Suppressor macrophage (primary cell): ENCODE data around the gene CTAGE8.
"Not testable (repeated sequence)": the region's sequence is repeated elsewhere in the genome, so short reads cannot be mapped to it uniquely, and the experiment has no call there.

Source experiments
- DNase-seq, 4 experiments: peaks; one replicate each; pipeline ENCODE4 v3.0.0-alpha.2; 2020 to 2022

CTAGE8 gene

DNA sequence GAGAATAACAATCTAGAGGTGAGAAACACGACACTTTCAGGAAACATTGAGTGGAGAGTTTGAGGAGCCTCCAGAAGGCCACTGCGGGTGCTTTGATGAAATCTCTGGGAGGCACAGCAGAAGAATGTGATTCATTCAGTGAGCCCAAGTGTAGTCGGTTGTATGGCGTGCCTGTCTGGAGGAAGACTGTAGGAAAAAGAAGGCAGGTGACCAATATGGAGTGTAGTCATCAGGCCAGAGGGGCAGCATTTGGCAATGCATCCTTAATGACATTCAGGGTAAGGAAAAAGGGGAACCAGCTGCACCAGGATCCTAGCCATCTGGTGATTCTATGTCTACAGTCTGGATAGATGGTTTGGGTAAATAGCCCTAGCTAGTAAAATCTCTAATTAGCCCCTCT lies 16.8 kb downstream of the CTAGE8 start:
- not testable (repeated sequence) for DNase-seq

DNA sequence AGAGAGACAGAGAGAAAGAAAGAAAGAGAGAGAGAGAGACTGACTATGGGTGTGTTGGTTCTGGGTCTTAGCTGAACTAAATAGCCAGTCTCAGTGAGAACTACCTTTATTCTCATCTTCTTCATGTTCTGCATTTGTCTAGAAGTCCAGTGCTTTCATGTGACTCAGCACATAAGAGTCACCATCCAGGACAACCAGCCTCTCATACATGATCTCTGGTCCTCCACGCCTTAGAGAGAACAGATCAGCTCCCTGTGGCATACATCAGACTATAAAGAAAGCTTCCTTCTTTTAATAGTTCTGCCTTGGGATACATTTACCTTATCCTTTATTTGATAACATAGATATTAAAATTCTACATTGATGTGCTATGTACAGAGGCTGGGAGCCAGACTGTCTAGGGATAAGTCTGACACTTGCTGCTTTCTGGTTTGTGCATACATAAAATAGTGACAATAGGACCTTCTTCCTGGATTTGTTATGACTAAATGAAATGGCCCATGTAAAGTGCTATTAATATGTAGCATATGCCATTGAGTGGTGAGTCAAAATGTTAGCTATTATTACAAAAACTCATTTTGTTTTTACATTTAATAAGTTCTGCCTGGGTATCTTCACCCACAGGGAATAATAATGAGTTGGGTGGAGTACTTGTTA lies 21.3 kb downstream of the CTAGE8 start:
- DNase-seq: not testable (repeated sequence)

DNA sequence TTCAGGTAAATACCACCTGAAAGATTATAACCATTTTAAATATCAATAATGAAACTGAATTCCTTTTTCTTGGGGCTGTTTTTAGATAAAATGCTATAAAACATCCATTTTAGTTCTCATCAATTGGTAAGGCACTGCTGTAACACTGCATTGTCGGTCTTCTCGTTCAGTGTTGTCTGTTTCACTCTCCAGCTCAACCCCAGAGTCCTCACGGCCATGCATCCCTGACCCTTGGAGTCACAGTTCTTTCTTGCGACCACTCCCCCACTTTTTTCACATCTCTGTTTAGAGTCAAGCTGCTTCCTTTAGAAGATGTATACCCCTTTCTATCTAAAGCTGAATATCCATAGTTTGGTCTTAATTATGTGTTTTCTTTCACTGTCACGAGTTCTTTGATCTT lies 22.1 kb downstream of the CTAGE8 start:
- not testable (repeated sequence) for DNase-seq

DNA sequence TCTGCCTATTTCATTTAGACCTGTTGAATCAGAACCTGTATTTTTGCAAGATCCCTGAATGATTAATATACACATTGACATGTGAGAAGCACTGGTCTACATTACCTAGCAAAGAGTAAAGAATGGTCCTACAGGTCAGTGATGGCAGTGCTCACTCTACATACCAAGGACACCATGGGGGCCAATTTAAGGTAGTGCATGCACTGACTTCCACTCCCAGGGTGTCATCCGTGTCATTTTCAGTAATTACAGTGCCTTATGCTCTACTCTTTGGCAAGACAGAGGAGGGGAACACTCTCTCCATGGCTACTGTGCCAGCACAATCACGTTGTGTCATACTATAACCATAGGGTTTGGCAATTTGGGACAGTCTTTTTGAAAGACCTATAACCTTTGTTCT lies 23.7 kb downstream of the CTAGE8 start:
- not testable (repeated sequence) for DNase-seq

DNA sequence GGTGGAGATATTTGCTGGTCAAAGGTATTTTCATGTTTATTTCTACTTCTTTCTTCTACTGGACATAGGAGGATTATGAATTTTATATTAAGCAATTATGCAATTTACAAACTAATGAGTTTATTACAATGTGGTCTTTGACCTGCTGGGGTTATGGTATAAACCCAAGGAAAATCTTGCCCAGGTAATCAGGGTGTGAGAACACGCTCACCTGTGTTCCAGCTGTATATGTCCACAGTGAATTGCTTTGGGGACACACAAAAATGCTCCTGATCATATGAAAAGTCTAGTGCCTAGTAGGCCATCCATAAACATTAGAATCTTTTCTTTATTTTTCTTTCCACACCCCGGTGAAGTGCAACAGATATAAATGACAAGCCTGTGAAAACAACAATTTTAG lies 29.7 kb downstream of the CTAGE8 start, which contains the start of gene OR2A42:
Gene OR2A42, minus strand, starts transcription at position 241 of the 400 bp plus-strand sequence. CDS start 6,762 bp downstream, outside the sequence.
- DNase-seq: not testable (repeated sequence)

DNA sequence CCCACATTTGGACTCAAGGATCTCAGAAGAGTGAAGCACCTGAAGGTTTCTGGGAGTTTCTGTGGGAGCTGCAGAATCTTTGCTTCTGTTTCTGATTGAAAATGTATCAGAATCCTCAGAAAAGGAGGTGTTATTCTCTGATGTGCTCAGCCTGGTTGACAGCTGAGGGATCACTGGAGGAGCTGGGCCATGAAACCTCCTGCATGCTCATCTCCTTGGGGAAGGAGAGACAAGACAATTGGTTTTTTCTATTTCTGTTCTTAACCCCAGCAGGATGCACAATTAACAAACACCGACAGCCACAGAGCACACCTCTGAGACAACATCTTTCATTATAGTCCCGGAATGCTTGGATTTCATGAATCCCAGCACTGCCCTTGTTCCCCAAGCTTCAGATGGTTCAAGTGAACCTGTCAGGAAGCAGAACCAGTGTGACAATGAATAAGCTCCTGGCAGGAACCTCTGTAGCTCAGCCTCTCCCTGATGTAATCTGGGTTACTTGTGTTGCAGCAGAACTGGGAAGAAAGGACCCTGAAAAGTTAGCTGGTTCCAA lies 30.5 kb downstream of the CTAGE8 start:
- DNase-seq: not testable (repeated sequence)

DNA sequence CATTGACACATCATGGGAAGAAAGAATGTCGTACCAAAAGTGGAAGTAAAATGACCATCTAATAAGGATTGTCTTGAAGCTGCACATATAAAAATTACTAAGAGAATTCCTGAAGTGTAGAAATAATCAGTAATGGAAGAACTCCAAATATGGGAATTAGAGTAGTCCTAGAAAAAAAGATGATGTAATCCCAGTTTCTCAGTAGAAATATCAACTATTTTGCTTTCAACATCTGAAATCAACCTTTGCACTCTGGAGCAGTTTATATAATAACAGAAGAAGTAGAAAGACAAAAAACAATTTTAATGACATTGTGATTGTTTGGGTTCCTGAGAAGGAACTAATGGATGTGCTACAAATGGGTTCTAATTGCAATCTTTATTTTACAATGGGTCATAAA lies 36.0 kb downstream of the CTAGE8 start:
- DNase-seq: not testable (repeated sequence)

DNA sequence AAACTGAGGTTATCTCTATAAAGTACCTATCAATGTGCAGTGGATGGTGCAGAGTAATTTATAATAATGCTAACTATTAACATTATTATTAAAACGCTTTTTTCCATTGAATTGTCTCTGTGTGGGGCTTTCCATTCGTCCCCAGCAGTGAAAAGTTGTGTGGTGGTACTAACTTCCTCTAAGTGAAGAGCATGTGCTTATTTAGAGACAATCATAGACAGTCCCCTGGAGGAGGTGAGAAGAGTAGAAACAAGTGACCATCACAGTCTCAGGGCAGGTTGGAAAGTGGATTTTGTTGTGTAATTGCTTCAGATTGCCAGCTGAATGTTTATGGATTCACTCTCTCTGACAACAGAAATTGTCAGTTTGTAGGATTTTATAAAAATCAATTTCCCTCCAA lies 38.1 kb downstream of the CTAGE8 start:
- DNase-seq: not testable (repeated sequence)

DNA sequence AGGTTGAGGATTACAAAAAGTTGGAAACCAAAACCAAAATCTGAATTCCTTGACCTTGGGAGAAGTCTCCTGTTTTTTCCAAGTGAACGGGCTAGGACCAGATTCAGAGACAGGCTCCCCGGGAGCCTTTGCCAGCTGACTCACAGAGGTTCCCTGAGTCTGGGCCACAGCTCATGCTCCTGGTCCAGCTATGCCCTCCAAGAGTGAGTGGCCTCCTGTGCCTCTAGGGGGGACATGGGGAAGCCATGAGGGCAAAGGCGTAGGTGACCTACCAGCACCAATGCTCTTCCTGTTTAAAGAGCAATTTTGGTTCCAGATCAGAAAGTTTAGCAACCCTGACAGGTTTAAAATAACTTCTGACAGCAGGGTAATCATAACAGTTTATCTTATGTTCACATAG lies 40.3 kb downstream of the CTAGE8 start:
- DNase-seq: not testable (repeated sequence)

DNA sequence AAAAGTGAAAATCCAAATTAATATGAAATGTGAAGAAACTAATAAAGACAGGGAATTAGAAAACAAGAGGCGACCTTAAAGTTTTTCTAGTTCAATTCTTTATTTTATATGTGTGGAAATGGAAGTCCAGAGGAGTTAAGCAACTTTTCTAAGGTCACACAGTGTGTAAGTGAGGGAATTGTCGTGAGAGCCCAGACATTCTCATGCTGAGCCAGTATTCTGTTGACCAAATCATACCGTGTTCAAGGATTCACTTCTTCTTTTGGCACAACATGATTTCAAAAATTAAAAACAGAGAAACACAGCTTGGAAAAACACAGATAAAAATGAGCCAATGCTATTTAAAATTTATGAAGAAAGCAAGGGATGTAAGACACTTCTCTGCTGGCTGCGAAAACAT lies 42.2 kb downstream of the CTAGE8 start:
- DNase-seq: peak; percentile 1 to 48 (median 20)

DNA sequence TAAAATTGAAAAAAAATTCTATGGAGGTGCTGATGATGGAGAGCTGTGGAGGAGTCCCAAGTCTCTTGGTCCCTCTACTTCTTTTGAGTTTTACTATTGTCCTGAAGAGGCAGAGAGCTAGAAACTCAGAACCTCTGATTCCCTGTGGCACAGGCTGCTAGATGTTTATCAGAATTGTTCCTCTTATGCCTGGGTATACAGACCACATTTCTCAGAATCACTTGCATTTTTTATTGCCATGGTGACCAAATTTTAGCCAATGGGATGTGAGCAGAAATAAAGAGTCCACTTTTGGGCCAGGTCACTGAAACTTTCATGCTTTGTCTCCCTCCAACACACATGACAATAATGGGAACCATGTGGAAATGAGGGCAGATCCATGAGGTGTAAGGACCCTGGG lies 45.4 kb downstream of the CTAGE8 start:
- not testable (repeated sequence) for DNase-seq

DNA sequence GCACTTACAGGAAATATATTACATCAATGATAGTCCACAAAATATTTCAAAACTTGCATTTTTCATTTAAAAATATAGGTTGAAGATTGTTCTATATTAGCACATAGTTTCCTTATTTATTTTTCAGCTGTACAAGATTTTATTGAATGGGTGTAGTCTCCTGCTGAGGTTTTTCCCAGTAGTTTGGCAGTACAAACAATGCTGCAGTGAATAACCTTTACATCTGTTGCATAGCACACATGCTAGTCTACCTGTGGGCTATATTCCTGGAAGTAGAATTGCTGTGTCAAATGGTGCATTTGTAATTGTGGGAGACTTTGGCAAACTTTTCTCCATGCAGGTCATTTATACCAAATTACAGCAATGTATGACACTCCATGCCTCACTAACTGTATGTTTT lies 48.6 kb downstream of the CTAGE8 start:
- DNase-seq: not testable (repeated sequence)

DNA sequence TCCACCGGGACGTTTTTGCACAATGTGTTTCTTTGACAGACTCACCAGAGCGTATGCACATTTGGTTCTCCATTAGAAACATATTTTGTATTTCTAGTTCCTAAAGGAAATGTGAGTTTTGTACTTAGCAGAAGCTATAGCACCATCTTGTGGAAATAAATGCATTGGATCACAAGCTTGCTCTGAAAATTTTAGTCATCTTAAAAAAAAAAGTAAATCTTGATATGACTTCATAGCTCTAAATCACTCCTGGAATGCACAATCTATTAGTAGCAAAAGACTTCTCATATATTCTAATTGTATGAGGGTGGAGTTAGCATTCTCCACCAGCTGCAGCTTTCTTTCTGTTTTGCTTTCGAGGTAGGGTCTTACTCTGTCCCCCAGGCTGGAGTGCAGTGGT lies 49.9 kb downstream of the CTAGE8 start:
- not testable (repeated sequence) for DNase-seq

DNA sequence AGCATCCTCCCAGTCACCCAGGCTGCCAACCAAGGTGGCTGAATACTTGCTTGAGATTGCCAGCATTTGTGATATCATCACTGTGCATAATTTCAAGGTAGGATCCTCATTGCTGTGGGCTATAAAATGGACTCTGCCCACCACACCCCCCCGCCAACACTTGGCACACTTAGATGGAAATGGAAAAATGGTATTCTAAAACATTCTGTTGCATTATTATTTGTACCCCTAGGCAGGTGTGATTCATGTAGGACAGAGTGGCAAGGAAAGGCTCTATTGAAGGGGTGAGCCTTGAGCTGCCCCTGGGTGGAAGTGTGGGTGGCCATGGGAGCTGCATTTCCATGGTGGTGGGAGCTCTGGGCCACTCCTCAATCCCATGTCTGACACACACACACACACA lies 50.5 kb downstream of the CTAGE8 start:
- DNase-seq: not testable (repeated sequence)

DNA sequence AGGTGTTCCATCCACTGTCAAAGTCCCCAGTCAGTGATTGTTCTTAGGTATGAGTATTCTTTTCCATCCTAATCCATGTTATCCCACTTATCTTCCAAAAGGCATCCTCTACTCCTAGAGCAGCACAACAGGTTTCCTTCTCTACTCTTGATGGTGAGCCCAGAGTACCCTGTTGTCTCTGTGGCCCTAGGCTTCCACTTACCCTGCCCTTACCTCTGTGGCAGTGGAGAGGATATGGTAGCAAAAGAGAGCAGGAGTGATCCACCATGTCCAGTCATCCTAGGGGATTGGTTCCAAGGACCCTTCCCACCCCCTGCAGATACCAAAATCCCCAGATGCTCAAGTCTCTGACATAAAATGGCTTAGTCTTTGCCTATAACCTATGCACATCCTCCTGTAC lies 51.9 kb downstream of the CTAGE8 start:
- not testable (repeated sequence) for DNase-seq
